Hepatocyte (in vitro differentiated cells): ENCODE measurements around the gene TMEM170B.

Experiments used
- CTCF ChIP-seq: fragments of 200-600 bp; sonication (generic); IDR thresholded peaks from 2 replicates; pipeline ENCODE4 v1.5.1; 2016; ENCODE audit warnings: antibody characterized with exemption, mild to moderate bottlenecking; ENCODE audit not compliant: poor library complexity
- EZH2phosphoT487 ChIP-seq: fragments of 200-600 bp; sonication (generic); IDR thresholded peaks from one replicate; pipeline ENCODE4 v1.6.1; 2018; ENCODE audit warnings: antibody characterized with exemption, mild to moderate bottlenecking, low read depth, moderate library complexity; ENCODE audit not compliant: unreplicated experiment, severe bottlenecking

- TF ChIP-seq CTCF (no peak), EZH2phosphoT487 (no peak)
Observed at GRCh38 chr6:11626356-11626755, 88.8 kb downstream of the TMEM170B start.
